ENCODE data around the gene STK32B. TPM values are rescaled to one million over a fixed set of nuclear protein-coding genes. Genes with fewer than 3 reads are reported as not detected.
A peak's percentile ranks its signal among the peaks of the same experiment; 100 is the strongest.

The STK32B gene
- total and polyA plus RNA-seq, 9 of the 15 experiments (the other 6 are each of a cell fraction or from before 2014, with no cell fraction given): 0.03 to 0.20 (median 0.07) TPM; not detected in 2

GRCh38 chr4:5037553-5038551, 13.4 kb upstream of the STK32B start (continued):
- TF ChIP-seq GTF3C2 (IDR thresholded peaks at IDR 0.05; ENCODE audit: borderline replicate concordance, extremely low read depth, insufficient read length): no peak
- TF ChIP-seq ZNF318 (IDR thresholded peaks at IDR 0.05; ENCODE audit: borderline replicate concordance in 1 of 2, low read depth in 1 of 2): no peak
- no peak for TF ChIP-seq FOXP1 (CRISPR knock-in tag; IDR thresholded peaks at IDR 0.05)
- no peak for TF ChIP-seq HEY1 (CRISPR knock-in tag; IDR thresholded peaks at IDR 0.05; ENCODE audit: borderline replicate concordance)
- no peak for TF ChIP-seq ZNF717 (CRISPR knock-in tag; IDR thresholded peaks at IDR 0.05)
- no peak for TF ChIP-seq ELF1 (tag; IDR thresholded peaks at IDR 0.05)
- TF ChIP-seq TFAP4 (CRISPR knock-in tag; IDR thresholded peaks at IDR 0.05; ENCODE audit: borderline replicate concordance): no peak
- TF ChIP-seq HMGXB4 (CRISPR knock-in tag; IDR thresholded peaks at IDR 0.05): no peak
- no peak for TF ChIP-seq ZNF217 (CRISPR knock-in tag; IDR thresholded peaks at IDR 0.05)
- TF ChIP-seq MAFG (tag; conservative IDR thresholded peaks at IDR 0.05): peak; percentile 63
